GM19035 (cell line): ENCODE data around the gene COL18A1.
"Not testable (repeated sequence)": the region's sequence is repeated elsewhere in the genome, so short reads cannot be mapped to it uniquely, and the experiment has no call there.

Source experiments
- ATAC-seq: cut with Tn5 transposase; IDR thresholded peaks from one replicate; pipeline ENCODE4 v1.9.1; 2021; ENCODE audit not compliant: unreplicated experiment

The COL18A1 gene

DNA sequence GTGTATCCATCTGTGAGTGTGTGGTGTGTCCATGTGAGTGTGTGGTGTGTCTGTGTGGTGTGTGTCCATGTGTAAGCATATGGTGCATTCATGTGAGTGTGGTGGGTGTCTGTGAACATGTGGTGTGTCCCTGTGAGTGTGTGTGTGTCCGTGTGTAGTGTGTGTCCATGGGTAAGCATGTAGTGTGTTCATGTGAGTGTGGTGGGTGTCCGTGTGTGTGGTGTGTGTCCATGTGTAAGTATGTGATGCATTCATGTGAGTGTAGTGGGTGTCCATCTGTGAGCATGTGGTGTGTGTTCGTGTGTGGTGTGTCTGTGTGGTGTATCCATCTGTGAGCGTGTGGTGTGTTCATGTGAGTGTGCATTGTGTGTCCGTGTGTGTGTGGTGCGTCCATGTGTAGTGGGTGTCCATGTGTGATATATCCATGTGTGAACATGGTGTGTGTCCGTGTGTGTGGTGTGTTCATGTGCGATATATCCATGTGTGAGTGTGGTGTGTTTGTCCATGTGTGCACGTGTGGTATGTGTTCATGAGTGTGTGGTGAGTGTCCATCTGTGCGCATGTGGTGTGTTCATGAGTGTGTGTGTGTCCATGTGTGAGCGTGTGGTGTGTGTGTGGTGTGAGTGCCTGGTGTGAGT, 124.9 kb downstream of the COL18A1 start:
- ATAC-seq: no peak

DNA sequence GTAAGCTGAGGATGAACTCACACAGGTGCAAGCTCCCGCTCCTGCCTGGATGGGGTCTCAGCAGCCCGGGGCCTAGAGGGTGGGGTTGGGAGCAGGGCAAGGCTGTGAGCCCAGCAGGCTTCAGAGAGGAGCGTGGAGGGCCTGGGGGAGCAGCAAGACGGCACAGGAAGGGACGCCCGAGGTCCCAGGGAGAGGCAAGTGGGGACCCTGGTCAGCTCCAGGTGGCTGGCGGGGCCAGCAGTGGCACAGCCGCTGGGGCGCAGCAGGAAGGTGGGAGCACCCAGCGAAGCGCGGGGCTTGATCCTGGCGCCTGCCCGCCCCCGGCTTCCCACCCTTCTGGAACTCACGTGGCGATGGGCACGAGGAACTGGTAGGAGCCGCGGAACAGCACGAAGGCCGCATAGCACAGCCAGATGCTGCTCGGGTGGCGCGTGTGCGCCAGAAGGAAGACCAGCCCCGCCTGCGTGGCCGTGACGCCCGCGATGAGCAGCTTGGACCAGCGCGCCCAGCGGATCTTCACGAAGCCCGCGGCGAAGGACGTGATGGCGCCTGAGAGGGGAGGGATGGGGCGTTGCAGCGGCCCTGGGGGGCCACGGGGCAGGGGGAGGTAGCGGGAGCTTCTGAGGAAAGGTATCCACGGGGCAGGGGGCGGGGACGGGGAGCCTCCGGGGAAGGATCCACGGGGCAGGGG, 125.6 kb downstream of the COL18A1 start:
- no peak for ATAC-seq

GRCh38 chr21:45531114-45531392, 126.1 kb downstream of the COL18A1 start:
- not testable (repeated sequence) for ATAC-seq

DNA sequence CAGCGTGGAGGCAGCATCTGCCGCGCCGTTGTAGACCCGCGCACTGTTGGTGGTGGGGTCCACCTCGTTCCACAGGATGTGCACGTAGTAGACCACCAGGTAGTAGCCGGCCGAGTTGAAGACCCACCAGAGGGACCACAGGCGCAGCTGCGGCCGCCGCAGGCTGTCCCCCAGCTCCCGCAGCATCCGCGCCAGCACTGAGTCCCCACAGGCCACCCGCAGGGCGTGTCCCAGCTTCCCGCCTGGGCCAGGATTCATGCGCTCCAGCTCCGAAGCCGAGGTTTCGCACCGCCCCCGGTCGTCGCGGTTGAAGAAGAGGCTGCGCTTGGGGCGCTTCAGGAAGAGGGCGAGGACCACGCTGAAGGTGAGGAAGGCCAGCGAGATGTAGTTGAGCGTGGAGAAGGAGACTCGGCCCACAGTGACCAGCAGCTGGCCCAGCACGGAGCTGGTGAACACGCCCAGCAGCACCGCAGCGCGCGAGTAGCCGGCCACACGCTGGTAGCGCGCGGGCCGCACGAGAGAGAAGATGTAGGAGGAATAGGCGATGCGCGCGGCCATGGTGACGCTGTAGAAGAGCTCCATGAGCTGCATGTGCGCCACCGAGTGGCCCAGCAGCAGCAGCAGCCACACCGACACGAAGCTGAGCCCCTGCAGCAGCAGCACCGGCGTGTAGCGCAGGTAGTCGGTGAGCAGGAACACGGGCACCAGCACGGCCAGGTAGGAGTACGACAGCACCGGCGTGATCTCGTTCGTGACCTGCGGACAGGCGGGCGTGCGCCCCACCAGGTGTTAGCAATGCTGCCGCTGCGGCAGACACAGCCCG, 126.6 kb downstream of the COL18A1 start:
- no peak for ATAC-seq

GRCh38 chr21:45532826-45533360, 127.9 kb downstream of the COL18A1 start:
- ATAC-seq: no peak

- no peak for ATAC-seq
Measured at GRCh38 chr21:45533361-45533845, 128.4 kb downstream of the COL18A1 start.

DNA sequence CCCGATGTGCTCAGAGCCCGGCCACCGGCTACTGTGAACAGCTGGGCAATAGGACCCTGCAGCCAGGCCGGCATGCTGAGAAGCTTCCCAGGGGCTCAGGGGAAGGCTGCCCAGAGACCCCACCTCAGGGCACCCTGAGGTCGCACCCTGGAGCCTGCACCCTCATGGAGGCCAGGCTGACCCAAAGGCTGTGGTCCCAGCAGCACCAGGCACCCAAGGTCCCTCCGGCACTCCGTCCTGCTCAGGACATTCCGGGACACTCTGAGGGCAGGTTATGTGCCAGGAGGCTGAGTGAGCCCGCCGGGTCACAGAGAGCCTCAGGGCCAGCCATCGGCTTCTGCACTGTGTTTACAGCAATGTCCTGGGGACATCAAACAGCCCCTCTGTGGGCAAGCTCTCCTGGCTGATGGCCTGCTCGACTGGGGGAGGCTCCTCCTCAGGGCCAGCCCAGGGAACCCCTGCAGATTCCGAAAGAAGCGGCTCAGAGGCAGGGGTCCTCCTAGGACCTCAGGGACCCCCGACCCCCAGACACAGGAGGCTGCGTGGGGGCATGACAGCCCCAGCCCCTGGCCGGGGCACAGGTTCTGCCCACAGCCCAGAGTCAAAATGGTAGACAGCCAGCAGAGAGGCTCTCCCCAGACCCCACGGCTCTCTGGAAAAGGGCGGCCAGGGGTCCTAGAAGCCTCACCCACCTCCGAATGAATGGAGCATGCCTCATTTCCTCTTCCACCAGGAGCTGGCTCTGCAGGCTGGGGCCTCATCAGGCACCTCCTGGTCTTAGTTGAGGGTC, 129.1 kb downstream of the COL18A1 start:
- ATAC-seq: no peak

DNA sequence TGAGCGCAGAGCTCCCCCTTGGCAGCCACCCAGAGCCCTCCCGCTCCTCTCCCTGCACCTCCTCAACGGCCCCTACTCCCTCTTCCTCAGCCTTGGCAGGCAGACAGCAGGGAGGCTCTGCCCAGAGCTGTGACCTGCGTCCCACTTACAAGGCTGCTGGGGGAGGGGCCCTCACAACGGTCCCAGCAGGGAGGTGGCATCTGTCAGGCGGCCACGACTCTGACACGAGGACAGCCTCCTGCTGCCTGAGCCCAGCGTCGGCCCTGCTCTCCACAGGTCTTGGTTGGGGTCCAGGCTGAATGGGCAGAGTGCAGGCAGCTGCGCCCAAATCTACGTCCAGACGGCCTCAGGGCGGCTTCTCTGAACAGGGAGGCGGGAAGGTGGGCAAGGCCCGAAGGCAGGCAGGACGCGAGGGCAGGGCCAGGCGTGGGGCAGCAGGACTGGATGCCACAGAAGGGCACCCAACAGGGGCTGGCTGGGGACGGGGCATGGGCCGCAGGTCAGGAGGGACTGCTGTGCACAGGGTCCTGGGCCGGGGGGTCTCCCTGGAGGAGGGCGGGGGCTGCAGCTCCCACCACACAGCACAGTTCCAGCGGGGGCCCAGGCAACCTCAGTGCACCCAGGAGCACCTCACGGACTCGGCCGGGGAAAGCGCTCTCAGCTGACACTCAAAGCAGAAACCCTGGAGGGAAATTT, 129.8 kb downstream of the COL18A1 start:
- no peak for ATAC-seq

DNA sequence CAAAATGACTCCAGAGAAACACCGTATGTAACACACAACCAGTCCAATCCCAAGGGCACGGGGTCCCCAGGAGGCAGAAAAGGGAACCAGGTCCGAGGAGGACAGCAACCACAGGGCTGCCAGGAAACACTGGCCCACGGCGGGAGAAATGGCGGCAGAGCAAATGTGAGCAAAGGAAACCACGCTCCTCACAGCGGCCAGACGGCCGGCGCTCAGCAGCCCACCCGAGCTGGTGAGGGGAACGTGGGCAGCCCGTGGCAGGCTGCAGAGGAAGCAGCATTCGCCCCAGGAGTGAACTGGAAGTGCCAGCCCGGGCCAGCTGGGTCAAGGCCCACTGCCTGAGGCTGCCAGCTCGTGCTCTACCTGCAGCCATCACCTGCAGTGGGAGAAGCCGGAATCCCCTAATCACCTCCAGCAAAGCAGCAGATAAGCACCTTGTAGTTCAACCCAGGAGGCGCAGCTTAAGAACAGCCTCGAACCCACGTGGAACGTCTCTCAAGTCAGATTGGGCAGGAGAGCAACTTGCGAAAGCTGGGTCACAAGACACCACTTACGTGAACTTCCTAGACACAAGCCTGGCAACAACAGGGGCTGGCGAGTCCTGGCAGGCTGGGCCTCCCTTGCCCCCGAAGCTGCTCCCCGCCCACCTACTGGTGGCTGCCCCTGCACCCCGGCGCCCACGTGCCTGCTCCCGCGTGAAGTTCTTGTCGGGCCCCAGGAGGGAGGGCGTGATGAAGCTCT, 130.5 kb downstream of the COL18A1 start:
- ATAC-seq: no peak

DNA sequence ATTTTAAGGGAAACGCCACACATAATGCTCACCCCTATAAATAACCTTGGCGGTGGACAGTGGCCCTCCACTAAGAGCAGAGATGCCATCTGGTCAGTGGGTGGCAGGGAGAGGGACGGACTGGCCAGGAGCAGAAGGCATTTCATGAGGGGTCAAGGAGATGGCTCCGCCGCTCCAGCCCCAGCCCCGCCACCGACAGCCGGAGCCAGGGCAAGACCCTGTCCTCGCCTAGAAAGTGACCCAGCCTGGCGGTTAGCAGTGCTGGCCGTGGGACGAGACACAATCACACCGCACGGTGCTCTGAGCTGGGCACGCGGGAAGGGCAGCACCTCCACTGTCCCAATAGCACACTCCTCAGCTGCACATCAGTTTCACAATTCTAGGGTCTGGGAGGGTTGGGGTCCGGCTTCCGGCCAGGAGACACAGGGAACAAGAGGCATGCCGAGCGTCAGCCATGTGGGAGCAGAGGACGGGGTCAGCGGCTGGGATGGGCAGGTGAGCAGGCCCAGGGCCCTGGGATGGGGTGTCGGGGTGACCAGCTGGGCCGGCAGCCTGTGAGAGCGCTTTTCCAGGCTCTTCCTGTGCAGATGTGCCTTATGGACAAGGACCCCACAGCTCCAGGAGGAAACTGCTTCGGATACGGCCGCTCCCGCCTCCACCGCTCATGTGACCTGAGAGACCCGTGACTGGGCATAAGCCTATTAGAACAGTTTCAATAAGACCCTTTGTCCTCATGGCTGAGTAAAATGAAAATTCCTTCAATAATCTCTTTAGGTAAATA, 131.5 kb downstream of the COL18A1 start:
- no peak for ATAC-seq

DNA sequence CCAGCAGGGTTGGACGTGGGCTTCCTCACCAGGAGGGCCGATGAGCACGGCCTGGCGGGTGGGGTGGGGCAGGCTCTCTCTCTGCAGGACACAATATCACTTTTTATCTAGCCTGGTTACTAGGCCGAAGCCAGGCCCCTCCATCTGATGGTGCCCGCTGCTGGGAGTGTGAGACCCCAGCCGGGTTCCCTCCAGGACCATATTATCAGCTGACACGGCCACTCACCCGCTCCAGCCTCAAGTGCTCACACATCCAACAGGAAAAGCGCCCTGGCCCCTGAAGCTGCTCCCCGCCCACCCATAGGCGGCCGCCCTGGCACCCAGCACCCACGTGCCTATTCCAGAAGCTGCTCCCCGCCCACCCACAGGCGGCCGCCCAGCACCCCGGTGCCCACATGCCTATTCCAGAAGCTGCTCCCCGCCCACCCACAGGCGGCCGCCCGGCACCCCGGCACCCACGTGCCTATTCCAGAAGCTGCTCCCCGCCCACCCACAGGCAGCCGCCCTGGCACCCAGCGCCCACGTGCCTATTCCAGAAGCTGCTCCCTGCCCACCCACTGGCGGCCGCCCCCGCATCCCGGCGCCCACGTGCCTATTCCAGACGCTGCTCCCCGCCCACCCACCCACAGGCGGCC, 132.3 kb downstream of the COL18A1 start:
- no peak for ATAC-seq

GRCh38 chr21:45537746-45538291, 132.9 kb downstream of the COL18A1 start:
- no peak for ATAC-seq

DNA sequence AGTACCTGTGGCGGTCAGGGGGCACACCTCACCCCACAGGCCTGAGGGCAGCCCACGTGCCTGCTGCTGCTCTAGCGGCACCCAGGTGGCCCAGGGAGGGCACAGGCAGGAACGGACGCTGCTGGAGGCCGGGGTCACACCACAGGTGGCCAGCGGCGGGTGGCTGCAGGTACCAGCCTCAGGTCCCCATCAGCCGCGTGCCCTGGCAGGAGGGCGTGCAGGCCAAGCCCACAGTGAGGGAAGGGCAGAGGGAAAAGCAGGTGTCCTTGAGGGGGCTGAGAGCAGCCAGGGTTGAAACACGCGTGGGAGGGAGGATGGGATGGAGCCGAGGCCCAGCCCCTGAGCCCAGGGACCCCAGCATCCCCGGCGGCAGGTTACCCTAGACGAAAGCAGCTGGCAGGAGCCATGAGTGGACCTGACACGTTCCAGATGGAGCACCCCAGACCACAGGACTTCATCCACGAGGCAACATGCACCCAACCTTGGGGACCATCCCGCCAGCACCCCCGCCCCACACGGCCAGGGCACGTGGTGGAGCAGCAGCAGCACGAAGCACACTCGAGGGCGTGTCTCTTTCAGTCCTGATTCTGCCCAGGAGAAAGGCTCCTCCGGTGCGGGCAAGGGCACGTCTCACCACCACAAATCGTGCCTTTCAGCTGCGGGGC, 133.5 kb downstream of the COL18A1 start:
- ATAC-seq: no peak

GRCh38 chr21:45539046-45539795, 134.3 kb downstream of the COL18A1 start:
- ATAC-seq: no peak

DNA sequence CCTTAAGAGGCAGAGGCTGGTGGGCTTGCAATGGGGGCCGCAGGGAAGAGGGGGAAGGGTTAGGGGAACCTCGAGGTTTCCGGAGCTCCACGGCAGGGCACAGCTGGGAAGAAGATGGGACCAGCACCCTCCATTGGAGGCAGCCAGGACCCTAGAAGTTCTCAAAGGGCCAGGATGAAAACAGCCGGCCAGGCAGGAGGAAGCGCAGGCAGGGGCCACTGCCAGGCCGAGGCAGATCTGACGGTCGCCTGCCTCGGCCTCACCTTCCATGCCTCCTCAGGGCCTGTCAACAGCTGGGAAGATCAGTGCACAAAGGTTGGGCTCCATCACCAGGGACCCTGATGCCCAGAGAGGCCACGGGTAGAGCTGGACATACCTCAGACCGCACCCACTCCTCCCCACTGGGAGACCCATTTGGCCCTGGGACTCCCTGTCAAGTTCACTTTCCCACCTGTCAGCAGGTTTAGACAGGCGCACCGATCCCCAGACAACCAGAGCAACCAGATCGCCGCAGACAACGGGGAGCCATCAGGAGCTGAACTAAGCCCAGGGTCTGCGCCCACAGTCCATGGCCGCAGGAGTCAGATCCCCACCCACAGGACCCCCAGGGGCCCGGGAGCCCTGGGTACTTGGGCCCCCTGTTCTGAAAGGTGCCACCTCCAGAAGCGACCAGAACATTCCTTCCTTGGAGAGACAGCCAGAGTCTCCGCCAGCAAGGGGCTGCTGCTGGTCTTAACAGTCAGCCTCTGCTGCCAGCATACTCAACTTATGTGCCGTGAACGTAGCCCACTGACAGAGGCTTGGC, 135.0 kb downstream of the COL18A1 start:
- ATAC-seq: no peak

DNA sequence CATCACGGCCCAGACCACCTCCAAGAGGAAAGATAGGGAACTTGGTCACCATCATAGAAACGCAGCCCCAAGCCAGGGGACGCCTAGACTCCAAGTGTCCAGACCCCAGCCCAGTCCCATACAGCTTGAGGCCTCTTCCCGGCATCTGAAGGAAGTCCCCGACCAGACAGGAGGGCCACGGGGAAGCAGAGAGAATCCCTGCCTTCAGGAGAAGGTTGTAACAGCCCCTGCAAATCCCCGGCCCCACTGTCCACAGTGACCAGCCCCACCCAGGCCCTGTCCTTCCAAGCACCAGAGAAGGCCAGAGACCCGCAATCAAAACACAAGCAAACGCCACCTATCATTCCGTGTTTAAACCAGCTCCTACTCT, 135.6 kb downstream of the COL18A1 start:
- no peak for ATAC-seq
